Vagina (tissue), 2 donors: ENCODE results near the gene ADAMTS9. TPM values are rescaled to one million over a fixed set of nuclear protein-coding genes. Genes with fewer than 3 reads are reported as not detected.

ENCODE experiments used
- DNase-seq, 2 donors: peaks; one replicate each; pipeline ENCODE4 v3.0.0-alpha.2; 2017; ENCODE audit errors: extremely low spot score in 2 of 2
- H3K27ac ChIP-seq: fragments of 200-600 bp; sonication (generic); one replicate; pipeline ENCODE4 v1.5.1; 2019
- H3K27me3 ChIP-seq: fragments of 200-600 bp; sonication (generic); one replicate; pipeline ENCODE4 v1.5.1; 2019
- H3K36me3 ChIP-seq, 2 donors: fragments of 200-600 bp; sonication (generic); one replicate each; pipeline ENCODE4 v1.5.1; 2017 to 2019
- H3K4me1 ChIP-seq: fragments of 200-600 bp; sonication (generic); one replicate; pipeline ENCODE4 v1.5.1; 2019
- H3K4me3 ChIP-seq, 2 donors: fragments of 200-600 bp; sonication (generic); 1 replicate in 1 of 2; 2 replicates in 1 of 2; pipeline ENCODE4 v1.5.1; 2016 to 2019
- H3K9me3 ChIP-seq: fragments of 200-600 bp; sonication (generic); one replicate; pipeline ENCODE4 v1.5.1; 2019
- POLR2A ChIP-seq, 2 donors: fragments of 450-650 bp; IDR thresholded peaks; one replicate each; pipeline ENCODE4 v1.6.1; 2017; ENCODE audit warnings: antibody characterized with exemption in 2 of 2, mild to moderate bottlenecking in 2 of 2, moderate library complexity in 2 of 2
- POLR2AphosphoS5 ChIP-seq, 2 donors: sonication (generic); formaldehyde crosslinking; IDR thresholded peaks; one replicate each; pipeline ENCODE4 v1.9.0; 2017; ENCODE audit warnings: antibody characterized with exemption in 2 of 2, mild to moderate bottlenecking in 2 of 2, low read depth in 1 of 2; ENCODE audit not compliant: insufficient read depth in 1 of 2
- intact Hi-C: fragments of 100-400 bp; cut with DNase I; formaldehyde crosslinking; loops from one replicate; pipeline ENCODE4 v1.15.1; 2023
- total RNA-seq: library from RNA; depleted of rRNA; stranded (reverse); fragments of >200 nt; gene quantifications from one replicate; pipeline ENCODE4 v1.2.3, GENCODE V29; 2016
- TF ChIP-seq, protein P1 (sequence below), 3 experiments: fragments of 450-650 bp in 2 of 3; fragments of 200-600 bp in 1 of 3; sonication (generic) in 1 of 3; IDR thresholded peaks; one replicate each; pipeline ENCODE4 v1.5.1; 2017 to 2019; ENCODE audit warnings: antibody characterized with exemption in 3 of 3, mild to moderate bottlenecking in 2 of 3, moderate library complexity in 2 of 3

ADAMTS9 gene
- total RNA-seq, 1 donor from 2014 or later, result 118 TPM

DNA sequence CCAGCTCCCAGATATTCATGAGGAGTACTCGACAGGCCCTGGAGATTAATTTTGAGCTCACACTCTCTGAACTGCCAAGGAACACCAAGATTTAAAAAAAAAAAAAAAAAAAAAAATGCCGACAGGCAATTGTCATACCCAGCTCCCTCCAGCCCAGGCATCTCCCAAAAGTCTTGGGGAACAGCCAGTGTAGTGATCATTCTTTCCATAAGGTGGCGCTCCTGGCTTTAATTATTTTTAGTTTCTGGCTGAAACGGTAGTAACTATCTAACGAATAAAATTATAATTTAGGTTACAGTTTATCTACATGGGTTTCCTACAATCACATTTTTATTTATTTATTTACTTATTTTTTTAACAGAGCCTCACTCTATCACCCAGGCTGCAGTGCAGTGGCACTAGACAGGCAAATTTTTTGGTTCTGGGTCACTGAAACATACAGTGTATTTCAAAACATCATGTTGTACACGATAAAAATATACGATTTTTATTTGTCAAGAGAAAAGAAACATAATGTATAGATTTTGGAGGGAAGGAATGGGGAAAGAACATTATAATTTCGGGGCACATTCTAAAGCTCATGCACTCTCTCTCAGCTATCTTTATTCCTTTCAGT, 157.3 kb downstream of the ADAMTS9 start:
- no peaks in the 10 kb centered on the region for H3K36me3 ChIP-seq
- DNase-seq, result no peak
- H3K4me3 ChIP-seq, result no peak overlapping the region
- H3K9me3 ChIP-seq, result no peaks in the 10 kb centered on the region
- intact Hi-C loops, result loop anchor here (5.0 to 10.0 kb wide), 2 partner anchors 154 to 717 kb away; partner anchors contain the start of gene ADAMTS9
- TF ChIP-seq POLR2A (IDR thresholded peaks at IDR 0.05) (no peak), POLR2AphosphoS5 (IDR thresholded peaks at IDR 0.05; ENCODE audit: insufficient read depth in 1 of 2, low read depth in 1 of 2) (peak in 1 of 2 donors; percentile 46)
- TF ChIP-seq, protein P1, sequence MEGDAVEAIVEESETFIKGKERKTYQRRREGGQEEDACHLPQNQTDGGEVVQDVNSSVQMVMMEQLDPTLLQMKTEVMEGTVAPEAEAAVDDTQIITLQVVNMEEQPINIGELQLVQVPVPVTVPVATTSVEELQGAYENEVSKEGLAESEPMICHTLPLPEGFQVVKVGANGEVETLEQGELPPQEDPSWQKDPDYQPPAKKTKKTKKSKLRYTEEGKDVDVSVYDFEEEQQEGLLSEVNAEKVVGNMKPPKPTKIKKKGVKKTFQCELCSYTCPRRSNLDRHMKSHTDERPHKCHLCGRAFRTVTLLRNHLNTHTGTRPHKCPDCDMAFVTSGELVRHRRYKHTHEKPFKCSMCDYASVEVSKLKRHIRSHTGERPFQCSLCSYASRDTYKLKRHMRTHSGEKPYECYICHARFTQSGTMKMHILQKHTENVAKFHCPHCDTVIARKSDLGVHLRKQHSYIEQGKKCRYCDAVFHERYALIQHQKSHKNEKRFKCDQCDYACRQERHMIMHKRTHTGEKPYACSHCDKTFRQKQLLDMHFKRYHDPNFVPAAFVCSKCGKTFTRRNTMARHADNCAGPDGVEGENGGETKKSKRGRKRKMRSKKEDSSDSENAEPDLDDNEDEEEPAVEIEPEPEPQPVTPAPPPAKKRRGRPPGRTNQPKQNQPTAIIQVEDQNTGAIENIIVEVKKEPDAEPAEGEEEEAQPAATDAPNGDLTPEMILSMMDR (IDR thresholded peaks at IDR 0.05), result peak; percentile 46 to 67 (median 61)
- peaks cover 16% of the 10 kb centered on the region for H3K4me1 ChIP-seq
- no peaks in the 10 kb centered on the region for H3K27me3 ChIP-seq
- H3K27ac ChIP-seq, result no peak overlapping the region

DNA sequence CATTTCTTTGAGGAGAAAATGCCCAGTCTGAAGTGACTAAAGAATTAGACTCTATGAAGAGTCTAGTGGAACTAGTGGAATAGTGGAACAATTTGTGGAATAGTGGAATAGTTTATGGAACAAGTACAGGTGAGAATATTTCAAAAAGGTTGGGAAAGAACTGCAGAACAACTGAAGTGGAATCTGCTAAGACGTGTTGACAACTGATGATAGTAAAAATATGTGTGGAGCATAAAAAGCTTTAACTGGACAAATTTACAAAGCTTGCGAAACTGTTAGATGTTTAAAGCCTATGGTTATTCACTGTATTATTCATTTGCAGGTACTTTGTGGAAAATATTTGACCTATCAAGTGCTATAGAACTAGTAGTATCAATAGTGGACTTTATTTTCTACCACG, 164.5 kb downstream of the ADAMTS9 start:
- Histone ChIP-seq H3K27ac (no peak overlapping the region), H3K36me3 (peaks cover 0 to 6% of the 10 kb centered on the region in 2 donors), H3K27me3 (no peaks in the 10 kb centered on the region), H3K4me3 (no peak overlapping the region), H3K9me3 (no peaks in the 10 kb centered on the region), H3K4me1 (no peaks in the 10 kb centered on the region)
- no peak for TF ChIP-seq POLR2AphosphoS5 (IDR thresholded peaks at IDR 0.05; ENCODE audit: insufficient read depth in 1 of 2, low read depth in 1 of 2)
- no peak for TF ChIP-seq POLR2A (IDR thresholded peaks at IDR 0.05)
- TF ChIP-seq, protein P1 (IDR thresholded peaks at IDR 0.05), result no peak
- intact Hi-C loops, result loop anchor here (10.0 kb wide), 1 partner anchor 1211 kb away; no protein-coding TSS in a partner anchor
- no peak for DNase-seq

DNA sequence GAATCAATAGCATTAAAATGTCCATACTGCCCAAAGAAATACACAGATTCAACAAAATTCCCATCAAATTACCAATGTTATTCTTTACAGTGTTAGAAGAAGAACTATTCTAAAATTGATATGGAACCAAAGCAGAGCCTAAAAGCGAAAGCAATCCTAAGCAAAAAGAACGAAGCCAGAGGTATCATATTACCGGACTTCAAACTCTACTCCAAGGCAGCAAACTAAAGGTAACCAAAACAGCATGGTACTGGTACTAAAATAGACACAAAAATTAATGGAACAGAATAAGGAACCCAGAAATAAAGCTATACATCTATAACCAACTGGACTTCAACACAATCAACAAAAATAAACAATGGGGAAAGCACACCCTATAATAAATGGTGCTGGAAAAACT, 167.5 kb downstream of the ADAMTS9 start:
- no peaks in the 10 kb centered on the region for H3K9me3 ChIP-seq
- H3K27me3 ChIP-seq, result no peaks in the 10 kb centered on the region
- no peaks in the 10 kb centered on the region for H3K4me1 ChIP-seq
- peaks cover 0 to 20% of the 10 kb centered on the region in 2 donors for H3K36me3 ChIP-seq
- intact Hi-C loops, result loop anchor here (10.0 kb wide), 1 partner anchor 1214 kb away; no protein-coding TSS in a partner anchor
- H3K27ac ChIP-seq, result no peak overlapping the region
- TF ChIP-seq, protein P1 (IDR thresholded peaks at IDR 0.05), result no peak
- TF ChIP-seq POLR2A (IDR thresholded peaks at IDR 0.05), result no peak
- no peak for TF ChIP-seq POLR2AphosphoS5 (IDR thresholded peaks at IDR 0.05; ENCODE audit: insufficient read depth in 1 of 2, low read depth in 1 of 2)
- no peak overlapping the region for H3K4me3 ChIP-seq
- no peak for DNase-seq

DNA sequence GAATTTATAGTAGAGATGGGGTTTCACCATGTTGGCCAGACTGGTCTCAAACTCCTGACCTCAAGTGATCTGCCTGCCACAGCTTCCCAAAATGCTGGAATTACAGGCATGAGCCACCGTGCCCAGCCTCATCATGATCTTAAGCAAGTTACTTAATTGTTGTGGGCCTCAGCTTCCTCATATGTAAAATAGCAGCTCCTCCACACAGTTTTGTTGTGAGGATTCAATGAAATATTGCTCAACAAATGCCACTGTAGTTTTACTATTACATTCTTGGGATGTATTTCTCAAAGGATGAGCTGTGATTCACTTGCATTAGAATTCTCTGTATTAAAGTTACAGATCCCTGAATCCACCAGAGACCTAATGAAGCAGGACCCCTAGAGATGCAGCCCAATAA, 168.8 kb downstream of the ADAMTS9 start:
- H3K9me3 ChIP-seq, result no peaks in the 10 kb centered on the region
- intact Hi-C loops, result no loop called here
- no peaks in the 10 kb centered on the region for H3K27me3 ChIP-seq
- TF ChIP-seq POLR2A (IDR thresholded peaks at IDR 0.05), result no peak
- TF ChIP-seq, protein P1 (IDR thresholded peaks at IDR 0.05), result no peak
- no peak for TF ChIP-seq POLR2AphosphoS5 (IDR thresholded peaks at IDR 0.05; ENCODE audit: insufficient read depth in 1 of 2, low read depth in 1 of 2)
- peaks cover 0 to 20% of the 10 kb centered on the region in 2 donors for H3K36me3 ChIP-seq
- H3K27ac ChIP-seq, result no peak overlapping the region
- H3K4me1 ChIP-seq, result no peaks in the 10 kb centered on the region
- no peak overlapping the region for H3K4me3 ChIP-seq
- DNase-seq, result no peak

DNA sequence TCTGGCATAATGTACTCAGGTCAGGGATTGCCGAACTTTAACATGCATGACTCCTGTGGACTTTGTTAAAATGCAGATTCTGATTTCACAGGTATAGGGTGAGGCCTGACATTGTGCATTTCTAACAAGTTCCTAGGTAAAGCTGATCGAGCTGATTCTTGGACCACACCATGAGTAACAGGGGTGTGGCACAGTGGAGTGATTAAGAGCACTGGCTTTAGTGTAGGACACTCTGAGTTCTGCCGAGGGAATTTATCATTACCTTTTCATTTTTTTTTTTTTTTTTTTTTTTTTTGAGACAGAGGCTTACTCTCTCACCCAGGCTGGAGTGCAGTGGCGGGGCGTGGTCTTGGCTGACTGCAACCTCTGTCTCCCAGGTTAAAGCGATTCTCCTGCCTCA, 169.3 kb downstream of the ADAMTS9 start:
- peaks cover 0 to 20% of the 10 kb centered on the region in 2 donors for H3K36me3 ChIP-seq
- H3K4me3 ChIP-seq, result no peak overlapping the region
- H3K9me3 ChIP-seq, result no peaks in the 10 kb centered on the region
- intact Hi-C loops, result no loop called here
- no peak overlapping the region for H3K27ac ChIP-seq
- DNase-seq, result no peak
- no peak for TF ChIP-seq POLR2A (IDR thresholded peaks at IDR 0.05)
- TF ChIP-seq, protein P1 (IDR thresholded peaks at IDR 0.05), result no peak
- H3K4me1 ChIP-seq, result no peaks in the 10 kb centered on the region
- no peaks in the 10 kb centered on the region for H3K27me3 ChIP-seq
